ENCODE measurements around the gene GABPB2. TPM values are rescaled to one million over a fixed set of nuclear protein-coding genes. Genes with fewer than 3 reads are reported as not detected.

Gene GABPB2
- total and polyA plus RNA-seq, 2 of the 13 experiments (the other 11 are each of a cell fraction or from before 2014, with no cell fraction given) = 0.09 TPM; not detected in 1

GRCh38 chr1:151059109-151060006 lies 11.2 kb upstream of the GABPB2 start, which contains the start of gene CDC42SE1 (continued):
- TF ChIP-seq ARID4A (CRISPR knock-in tag; IDR thresholded peaks at IDR 0.05; ENCODE audit: borderline replicate concordance) (peak; percentile 80; the same call in 1 of the 2 replicates), ZFYVE20 (CRISPR knock-in tag; IDR thresholded peaks at IDR 0.05; ENCODE audit: borderline replicate concordance, low read depth) (no peak), AGO2 (optimal IDR thresholded peaks at IDR 0.05; ENCODE audit: low read depth, low read length) (peak; percentile 64), ZNF572 (CRISPR knock-in tag; IDR thresholded peaks at IDR 0.05) (no peak; the same call in 1 of the 2 replicates), NR0B2 (CRISPR knock-in tag; IDR thresholded peaks at IDR 0.05) (no peak), FOXK2 (IDR thresholded peaks at IDR 0.05) (no peak), ZNF326 (CRISPR knock-in tag; IDR thresholded peaks at IDR 0.05; ENCODE audit: borderline replicate concordance) (no peak), ELF4 (CRISPR knock-in tag; IDR thresholded peaks at IDR 0.05; ENCODE audit: borderline replicate concordance) (0 out of 2 replicates have a peak, but pooled peaks have one; percentile 64), SAP130 (CRISPR knock-in tag; IDR thresholded peaks at IDR 0.05; ENCODE audit: low read depth) (peak; percentile 91), KLF15 (CRISPR knock-in tag; IDR thresholded peaks at IDR 0.05; ENCODE audit: borderline replicate concordance) (no peak), ZNF644 (CRISPR knock-in tag; IDR thresholded peaks at IDR 0.05; ENCODE audit: low read depth) (no peak), SNAI1 (CRISPR knock-in tag; IDR thresholded peaks at IDR 0.05; ENCODE audit: borderline replicate concordance) (no peak), ZHX2 (IDR thresholded peaks at IDR 0.05; ENCODE audit: low read depth) (0 out of 2 replicates have a peak, but pooled peaks have one; percentile 46), ZHX2 (CRISPR knock-in tag; IDR thresholded peaks at IDR 0.05; ENCODE audit: borderline replicate concordance) (no peak), THYN1 (CRISPR knock-in tag; IDR thresholded peaks at IDR 0.05; ENCODE audit: borderline replicate concordance, low read depth) (no peak), HOXA9 (CRISPR knock-in tag; IDR thresholded peaks at IDR 0.05; ENCODE audit: borderline replicate concordance) (no peak), ARNT (IDR thresholded peaks at IDR 0.05) (no peak), HNRNPUL1 (IDR thresholded peaks at IDR 0.05; ENCODE audit: low read depth, low read length) (no peak), TMF1 (CRISPR knock-in tag; IDR thresholded peaks at IDR 0.05; ENCODE audit: low read depth) (no peak)
